H9 (cell line): ENCODE data around the gene UNC5C. TPM values are rescaled to one million over a fixed set of nuclear protein-coding genes. Genes with fewer than 3 reads are reported as not detected.
"Not testable (repeated sequence)": the region's sequence is repeated elsewhere in the genome, so short reads cannot be mapped to it uniquely, and the experiment has no call there.

Experiments
- DNase-seq: peaks from one replicate; pipeline ENCODE4 v3.0.0-alpha.2; 2017
- H2AFZ ChIP-seq: one replicate; pipeline ENCODE4 v1.6.1; 2013; ENCODE audit warnings: mild to moderate bottlenecking, low read length, control low read depth, moderate library complexity
- H2AK5ac ChIP-seq: 2 replicates; pipeline ENCODE4 v1.6.1; 2013; ENCODE audit warnings: low read length, control low read depth, mixed read lengths; ENCODE audit not compliant: insufficient read length
- H2BK120ac ChIP-seq: one replicate; pipeline ENCODE4 v1.6.1; 2013; ENCODE audit warnings: low read depth, mild to moderate bottlenecking, low read length, control low read depth, inconsistent platforms; ENCODE audit not compliant: poor library complexity, severe bottlenecking
- H2BK12ac ChIP-seq: 2 replicates; pipeline ENCODE4 v1.6.1; 2013; ENCODE audit warnings: low read length, control low read depth, mixed read lengths, low read depth; ENCODE audit not compliant: insufficient read length
- H2BK15ac ChIP-seq: 2 replicates; pipeline ENCODE4 v1.6.1; 2013; ENCODE audit warnings: low read depth, low read length, control low read depth
- H2BK20ac ChIP-seq: one replicate; pipeline ENCODE4 v1.6.1; 2013; ENCODE audit warnings: low read depth, mild to moderate bottlenecking, low read length, control low read depth, inconsistent platforms; ENCODE audit not compliant: poor library complexity, severe bottlenecking
- H2BK5ac ChIP-seq: 2 replicates; pipeline ENCODE4 v1.6.1; 2013; ENCODE audit warnings: low read length, control low read depth, mixed read lengths; ENCODE audit not compliant: insufficient read length
- H3K14ac ChIP-seq: 2 replicates; pipeline ENCODE4 v1.6.1; 2013; ENCODE audit warnings: low read length, control low read depth; ENCODE audit not compliant: insufficient read depth
- H3K18ac ChIP-seq: 2 replicates; pipeline ENCODE4 v1.6.1; 2013; ENCODE audit warnings: low read depth, mild to moderate bottlenecking, mixed read lengths, low read length, control low read depth; ENCODE audit not compliant: insufficient read length
- H3K23ac ChIP-seq: 2 replicates; pipeline ENCODE4 v1.6.1; 2013; ENCODE audit warnings: low read length, control low read depth, mixed read lengths, low read depth; ENCODE audit not compliant: insufficient read length
- H3K23me2 ChIP-seq: 2 replicates; pipeline ENCODE4 v1.6.1; 2013; ENCODE audit warnings: low read depth, mild to moderate bottlenecking, mixed read lengths, low read length, control low read depth; ENCODE audit not compliant: insufficient read length, poor library complexity, severe bottlenecking
- H3K27ac ChIP-seq: 2 replicates; pipeline ENCODE4 v1.5.1; 2013; ENCODE audit warnings: low read length, control low read depth, mixed read lengths, low read depth; ENCODE audit not compliant: insufficient read length
- H3K27me3 ChIP-seq: 2 replicates; pipeline ENCODE4 v1.6.1; 2013; ENCODE audit warnings: low read length, control low read depth, inconsistent platforms; ENCODE audit not compliant: insufficient read depth
- H3K4ac ChIP-seq: 2 replicates; pipeline ENCODE4 v1.6.1; 2013; ENCODE audit warnings: low read depth, mild to moderate bottlenecking, control low read depth, inconsistent platforms, low read length, moderate library complexity
- H3K4me1 ChIP-seq: 2 replicates; pipeline ENCODE4 v1.6.1; 2013; ENCODE audit warnings: low read length, control low read depth, inconsistent platforms; ENCODE audit not compliant: insufficient read depth
- H3K4me2 ChIP-seq: 2 replicates; pipeline ENCODE4 v1.6.1; 2013; ENCODE audit warnings: low read length, control low read depth, mixed read lengths; ENCODE audit not compliant: insufficient read length, insufficient read depth
- H3K56ac ChIP-seq: 2 replicates; pipeline ENCODE4 v1.6.1; 2013; ENCODE audit warnings: low read depth, mild to moderate bottlenecking, mixed read lengths, low read length, control low read depth; ENCODE audit not compliant: insufficient read length
- H3K79me1 ChIP-seq: 2 replicates; pipeline ENCODE4 v1.6.1; 2013; ENCODE audit warnings: low read depth, mild to moderate bottlenecking, moderate library complexity, low read length, control low read depth, inconsistent platforms; ENCODE audit not compliant: insufficient read depth, poor library complexity, severe bottlenecking
- H3K79me2 ChIP-seq: 2 replicates; pipeline ENCODE4 v1.6.1; 2013; ENCODE audit warnings: low read length, control low read depth, inconsistent platforms; ENCODE audit not compliant: insufficient read depth
- H3K9ac ChIP-seq: 2 replicates; pipeline ENCODE4 v1.6.1; 2013; ENCODE audit warnings: low read length, control low read depth, mixed read lengths; ENCODE audit not compliant: insufficient read length; ENCODE audit errors: extremely low read depth
- H3K9me3 ChIP-seq: one replicate; pipeline ENCODE4 v1.6.1; 2013; ENCODE audit warnings: low read depth, low read length, inconsistent platforms; ENCODE audit not compliant: control insufficient read depth
- H3T11ph ChIP-seq: one replicate; pipeline ENCODE4 v1.6.1; 2013; ENCODE audit warnings: mild to moderate bottlenecking, low read length, control low read depth, inconsistent platforms
- H4K20me1 ChIP-seq: one replicate; pipeline ENCODE4 v1.6.1; 2013; ENCODE audit not compliant: control insufficient read depth, insufficient read length, insufficient read depth
- H4K5ac ChIP-seq: 2 replicates; pipeline ENCODE4 v1.6.1; 2013; ENCODE audit warnings: low read depth, mild to moderate bottlenecking, mixed read lengths, low read length, control low read depth; ENCODE audit not compliant: insufficient read length
- H4K8ac ChIP-seq: replicated peaks from 2 replicates; pipeline ENCODE4 v1.6.1; 2013; ENCODE audit warnings: low read length, control low read depth, mixed read lengths, low read depth; ENCODE audit not compliant: insufficient read length
- H4K91ac ChIP-seq: 2 replicates; pipeline ENCODE4 v1.6.1; 2013; ENCODE audit warnings: low read depth, mild to moderate bottlenecking, moderate library complexity, mixed read lengths, low read length, control low read depth; ENCODE audit not compliant: insufficient read length
- H3K27ac Mint-ChIP-seq, 3 experiments: 2 replicates in 2 of 3; 3 replicates in 1 of 3; pipeline ENCODE4 v1.8.0; 2020 to 2021; ENCODE audit warnings: mixed read lengths in 3 of 3, mild to moderate bottlenecking in 1 of 3, moderate library complexity in 1 of 3
- H3K27me3 Mint-ChIP-seq: 2 replicates; pipeline ENCODE4 v1.8.0; 2021; ENCODE audit warnings: low read depth, mild to moderate bottlenecking, moderate library complexity, mixed read lengths
- H3K36me3 Mint-ChIP-seq, 3 experiments: 2 replicates in 2 of 3; 3 replicates in 1 of 3; pipeline ENCODE4 v1.8.0; 2020 to 2021; ENCODE audit warnings: low read depth in 3 of 3, mixed read lengths in 3 of 3; ENCODE audit not compliant: insufficient read depth in 1 of 3
- H3K4me1 Mint-ChIP-seq, 2 experiments: 2 replicates each; pipeline ENCODE4 v1.8.0; 2020; ENCODE audit warnings: mixed read lengths in 2 of 2
- H3K4me3 Mint-ChIP-seq, 2 experiments: 2 replicates in 1 of 2; 3 replicates in 1 of 2; pipeline ENCODE4 v1.8.0; 2020 to 2021; ENCODE audit warnings: mild to moderate bottlenecking in 2 of 2, mixed read lengths in 2 of 2, moderate library complexity in 1 of 2
- H3K9me3 Mint-ChIP-seq, 2 experiments: 2 replicates in 1 of 2; 3 replicates in 1 of 2; pipeline ENCODE4 v1.8.0; 2020; ENCODE audit warnings: mild to moderate bottlenecking in 2 of 2, mixed read lengths in 2 of 2, moderate library complexity in 1 of 2
- CTCF ChIP-seq: fragments of 200-600 bp; sonication (generic); conservative IDR thresholded peaks from 3 replicates; pipeline ENCODE4 v1.8.0; 2021; ENCODE audit warnings: antibody characterized with exemption, mild to moderate bottlenecking
- WGBS: extraction: QIAGEN DNeasy Blood & Tissue Kit; methylation state at CpG from one replicate; pipeline ENCODE4 v1.1.7; 2013; ENCODE audit warnings: missing lambda C conversion rate, low lambda C conversion rate, mixed read lengths; ENCODE audit not compliant: insufficient read length; ENCODE audit errors: extremely low coverage; 5-methylcytosine and 5-hydroxymethylcytosine counted together
- total RNA-seq: library from RNA; stranded (reverse); gene quantifications from 2 replicates; pipeline ENCODE4 v1.2.1, GENCODE V29; 2021

UNC5C gene
- total RNA-seq, 1 experiment from 2014 or later = not detected

- H3K9me3 ChIP-seq = peaks cover 9% of the 10 kb centered on the region
- no peak overlapping the region for H3K4ac ChIP-seq
- peaks cover 26 to 32% of the 10 kb centered on the region in 2 experiments for H3K9me3 Mint-ChIP-seq
- peaks cover 1 to 5% of the 10 kb centered on the region in 2 experiments for H3K4me1 Mint-ChIP-seq
- H2BK12ac ChIP-seq = no peak overlapping the region
- no peak overlapping the region for H2BK120ac ChIP-seq
- H2BK15ac ChIP-seq = no peak overlapping the region
- H2BK20ac ChIP-seq = no peak overlapping the region
- H3K4me1 ChIP-seq = no peaks in the 10 kb centered on the region
- H3K27me3 ChIP-seq = no peaks in the 10 kb centered on the region; the same call in 1 of the 2 replicates
- H3K23me2 ChIP-seq = no peaks in the 10 kb centered on the region
- H4K91ac ChIP-seq = no peak overlapping the region
- no peak overlapping the region for H3K23ac ChIP-seq
- no peaks in the 10 kb centered on the region for H3K79me1 ChIP-seq
- no peak overlapping the region for H3K56ac ChIP-seq
- no peak overlapping the region for H3T11ph ChIP-seq
- H2AK5ac ChIP-seq = no peak overlapping the region
- H3K27ac ChIP-seq = no peak overlapping the region
- no peak overlapping the region for H3K4me3 Mint-ChIP-seq
- no peak overlapping the region for H4K5ac ChIP-seq
- no peak for DNase-seq
- H3K27me3 Mint-ChIP-seq = peaks cover 4% of the 10 kb centered on the region
- H3K27ac Mint-ChIP-seq = no peak overlapping the region
- no peak overlapping the region for H3K4me2 ChIP-seq
- WGBS = no CpG with 5 or more reads among the region's 5 CpGs
- no peak overlapping the region for H3K14ac ChIP-seq
- no peak overlapping the region for H4K8ac ChIP-seq
- no peaks in the 10 kb centered on the region for H4K20me1 ChIP-seq
- H2BK5ac ChIP-seq = no peak overlapping the region
- H3K18ac ChIP-seq = no peak overlapping the region
- no peak overlapping the region for H3K9ac ChIP-seq
- H3K79me2 ChIP-seq = no peaks in the 10 kb centered on the region
- TF ChIP-seq CTCF = no peak
- H3K36me3 Mint-ChIP-seq = peaks cover 8 to 23% (median 12%) of the 10 kb centered on the region in 3 experiments
- no peak overlapping the region for H2AFZ ChIP-seq
Measured at GRCh38 chr4:95141361-95141760, 407.4 kb downstream of the UNC5C start.

- peaks cover 33 to 39% of the 10 kb centered on the region in 2 experiments for H3K9me3 Mint-ChIP-seq
- H2AFZ ChIP-seq, H2BK20ac ChIP-seq, DNase-seq, H4K91ac ChIP-seq, H3K4me1 ChIP-seq, H3K56ac ChIP-seq, H3K4me3 Mint-ChIP-seq, H2BK12ac ChIP-seq, H3K23ac ChIP-seq, H4K20me1 ChIP-seq, H3K27me3 Mint-ChIP-seq, H2BK15ac ChIP-seq, H2BK120ac ChIP-seq, H4K5ac ChIP-seq, H3T11ph ChIP-seq, H3K79me2 ChIP-seq, H3K14ac ChIP-seq, H3K18ac ChIP-seq, H2AK5ac ChIP-seq, H3K23me2 ChIP-seq, H4K8ac ChIP-seq, H3K79me1 ChIP-seq, H3K27ac ChIP-seq, H3K27me3 ChIP-seq, H2BK5ac ChIP-seq, H3K9ac ChIP-seq, H3K27ac Mint-ChIP-seq, H3K4ac ChIP-seq, H3K4me1 Mint-ChIP-seq, H3K4me2 ChIP-seq, H3K9me3 ChIP-seq: not testable (repeated sequence)
- WGBS = no CpG with 5 or more reads among the region's 14 CpGs
- H3K36me3 Mint-ChIP-seq = peaks cover 8 to 23% (median 12%) of the 10 kb centered on the region in 3 experiments
Measured at GRCh38 chr4:95139424-95139823, 409.3 kb downstream of the UNC5C start.
